Neural cell (in vitro differentiated cells): ENCODE measurements around the gene COG5.

Source experiments
- EP300 ChIP-seq: fragments of 450-650 bp; conservative IDR thresholded peaks from 2 replicates; pipeline ENCODE4 v1.6.1; 2014; ENCODE audit warnings: antibody characterized with exemption, mild to moderate bottlenecking, moderate library complexity; ENCODE audit not compliant: poor library complexity, severe bottlenecking
- EZH2 ChIP-seq: fragments of 200-600, 300-800 bp; shearing (Covaris generic), sonication (generic); IDR thresholded peaks from 2 replicates; pipeline ENCODE4 v1.6.1; 2014; ENCODE audit warnings: antibody characterized with exemption, low read length, borderline replicate concordance, mild to moderate bottlenecking; ENCODE audit not compliant: insufficient read depth, poor library complexity, severe bottlenecking
- TAF1 ChIP-seq: IDR thresholded peaks from 2 replicates; pipeline ENCODE4 v1.6.1; 2012; ENCODE audit warnings: low read depth
- TF ChIP-seq, protein P1 (sequence below): fragments of 450-650 bp; IDR thresholded peaks from 2 replicates; pipeline ENCODE4 v1.5.1; 2014; ENCODE audit warnings: antibody characterized with exemption, mild to moderate bottlenecking, moderate library complexity; ENCODE audit not compliant: poor library complexity, severe bottlenecking
- TF ChIP-seq, protein P2 (sequence below): IDR thresholded peaks from 2 replicates; pipeline ENCODE4 v1.6.1; 2012; ENCODE audit warnings: borderline replicate concordance

DNA sequence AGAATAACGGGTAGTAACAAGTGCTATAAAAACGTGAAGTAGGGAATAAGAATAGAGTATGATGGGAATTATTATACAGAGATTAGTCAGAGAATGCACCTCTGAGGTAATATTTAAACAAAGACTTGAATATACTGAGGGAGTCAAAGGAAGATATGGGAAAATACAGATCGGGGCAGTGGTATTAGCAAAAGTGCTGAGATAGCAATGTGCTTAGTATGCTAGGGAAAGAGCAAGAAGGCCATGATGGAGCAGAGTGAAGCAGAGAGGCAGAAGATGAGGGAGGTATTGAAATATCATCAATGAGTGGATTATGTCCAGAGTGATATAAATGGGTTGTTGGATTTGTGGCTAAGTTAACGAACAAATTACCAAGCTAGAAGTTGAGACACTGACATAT lies 190.4 kb downstream of the COG5 start:
- TF ChIP-seq, protein P1, sequence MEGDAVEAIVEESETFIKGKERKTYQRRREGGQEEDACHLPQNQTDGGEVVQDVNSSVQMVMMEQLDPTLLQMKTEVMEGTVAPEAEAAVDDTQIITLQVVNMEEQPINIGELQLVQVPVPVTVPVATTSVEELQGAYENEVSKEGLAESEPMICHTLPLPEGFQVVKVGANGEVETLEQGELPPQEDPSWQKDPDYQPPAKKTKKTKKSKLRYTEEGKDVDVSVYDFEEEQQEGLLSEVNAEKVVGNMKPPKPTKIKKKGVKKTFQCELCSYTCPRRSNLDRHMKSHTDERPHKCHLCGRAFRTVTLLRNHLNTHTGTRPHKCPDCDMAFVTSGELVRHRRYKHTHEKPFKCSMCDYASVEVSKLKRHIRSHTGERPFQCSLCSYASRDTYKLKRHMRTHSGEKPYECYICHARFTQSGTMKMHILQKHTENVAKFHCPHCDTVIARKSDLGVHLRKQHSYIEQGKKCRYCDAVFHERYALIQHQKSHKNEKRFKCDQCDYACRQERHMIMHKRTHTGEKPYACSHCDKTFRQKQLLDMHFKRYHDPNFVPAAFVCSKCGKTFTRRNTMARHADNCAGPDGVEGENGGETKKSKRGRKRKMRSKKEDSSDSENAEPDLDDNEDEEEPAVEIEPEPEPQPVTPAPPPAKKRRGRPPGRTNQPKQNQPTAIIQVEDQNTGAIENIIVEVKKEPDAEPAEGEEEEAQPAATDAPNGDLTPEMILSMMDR = no peak
- TF ChIP-seq EP300 (no peak), TAF1 (no peak), EZH2 (no peak)
- TF ChIP-seq, protein P2, sequence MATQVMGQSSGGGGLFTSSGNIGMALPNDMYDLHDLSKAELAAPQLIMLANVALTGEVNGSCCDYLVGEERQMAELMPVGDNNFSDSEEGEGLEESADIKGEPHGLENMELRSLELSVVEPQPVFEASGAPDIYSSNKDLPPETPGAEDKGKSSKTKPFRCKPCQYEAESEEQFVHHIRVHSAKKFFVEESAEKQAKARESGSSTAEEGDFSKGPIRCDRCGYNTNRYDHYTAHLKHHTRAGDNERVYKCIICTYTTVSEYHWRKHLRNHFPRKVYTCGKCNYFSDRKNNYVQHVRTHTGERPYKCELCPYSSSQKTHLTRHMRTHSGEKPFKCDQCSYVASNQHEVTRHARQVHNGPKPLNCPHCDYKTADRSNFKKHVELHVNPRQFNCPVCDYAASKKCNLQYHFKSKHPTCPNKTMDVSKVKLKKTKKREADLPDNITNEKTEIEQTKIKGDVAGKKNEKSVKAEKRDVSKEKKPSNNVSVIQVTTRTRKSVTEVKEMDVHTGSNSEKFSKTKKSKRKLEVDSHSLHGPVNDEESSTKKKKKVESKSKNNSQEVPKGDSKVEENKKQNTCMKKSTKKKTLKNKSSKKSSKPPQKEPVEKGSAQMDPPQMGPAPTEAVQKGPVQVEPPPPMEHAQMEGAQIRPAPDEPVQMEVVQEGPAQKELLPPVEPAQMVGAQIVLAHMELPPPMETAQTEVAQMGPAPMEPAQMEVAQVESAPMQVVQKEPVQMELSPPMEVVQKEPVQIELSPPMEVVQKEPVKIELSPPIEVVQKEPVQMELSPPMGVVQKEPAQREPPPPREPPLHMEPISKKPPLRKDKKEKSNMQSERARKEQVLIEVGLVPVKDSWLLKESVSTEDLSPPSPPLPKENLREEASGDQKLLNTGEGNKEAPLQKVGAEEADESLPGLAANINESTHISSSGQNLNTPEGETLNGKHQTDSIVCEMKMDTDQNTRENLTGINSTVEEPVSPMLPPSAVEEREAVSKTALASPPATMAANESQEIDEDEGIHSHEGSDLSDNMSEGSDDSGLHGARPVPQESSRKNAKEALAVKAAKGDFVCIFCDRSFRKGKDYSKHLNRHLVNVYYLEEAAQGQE = no peak
